ENCODE data around the gene RXFP1.

RXFP1 gene

DNA sequence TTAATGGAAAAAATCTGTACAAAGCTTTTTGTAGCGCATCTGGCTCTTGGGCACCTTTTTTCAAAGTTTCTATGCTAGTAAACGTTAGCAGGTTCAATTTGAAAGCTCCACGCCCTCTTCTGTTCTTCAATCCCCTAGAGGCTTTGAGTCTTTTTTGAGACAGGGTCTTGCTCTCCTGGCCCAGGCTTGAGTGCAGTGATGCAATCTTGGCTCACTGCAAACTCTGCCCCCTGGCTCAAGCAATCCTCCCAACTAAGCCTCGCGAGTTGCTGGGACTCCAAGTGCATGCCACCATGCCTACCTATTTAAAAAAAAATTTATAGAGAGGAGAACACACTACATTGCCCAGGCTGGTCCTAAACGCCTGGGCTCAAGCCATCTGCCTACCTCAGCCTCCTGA lies 9.2 kb downstream of the RXFP1 start:
- no peak for TF ChIP-seq JUND (IDR thresholded peaks at IDR 0.05; ENCODE audit: low read depth)
- in situ Hi-C loops (cut with HindIII; ENCODE audit: low pct_unique_long_range_greater_than_20kb, low sequenced_read_pairs), result no loop called here
- no peak for DNase-seq (ENCODE audit: low read depth in 1 of 2, low spot score in 1 of 2)

DNA sequence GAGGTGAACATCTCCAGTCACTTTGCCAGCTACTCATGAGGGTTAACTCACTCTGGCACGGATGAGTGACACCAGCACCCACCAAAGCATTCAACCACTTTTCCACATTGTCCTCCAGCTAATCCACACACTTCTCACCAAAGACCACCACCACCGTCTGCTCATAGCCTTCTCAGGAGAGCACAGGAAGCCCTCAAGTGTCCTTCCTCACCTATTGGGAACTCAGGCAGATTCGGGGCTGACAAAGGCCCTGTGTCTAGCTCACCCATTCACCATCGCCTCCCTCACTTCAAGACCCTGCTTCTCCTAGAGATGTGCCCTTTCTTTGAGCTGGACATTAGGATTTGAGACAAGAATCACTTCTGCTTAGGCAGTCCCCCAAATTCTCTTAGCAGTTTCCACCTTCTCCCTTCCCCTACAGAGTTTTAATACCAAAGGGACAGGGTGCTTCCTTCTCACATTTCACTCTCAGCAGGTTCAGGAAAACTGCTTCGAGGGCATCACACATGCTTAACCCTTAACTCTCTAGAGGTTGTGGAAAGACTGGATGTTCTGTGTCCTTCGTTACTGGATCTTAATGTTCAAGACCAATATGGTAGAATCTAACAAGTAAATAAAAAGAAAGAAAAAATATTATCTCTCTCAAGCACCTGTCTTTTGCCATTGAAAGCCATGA lies 11.0 kb downstream of the RXFP1 start:
- in situ Hi-C loops (cut with HindIII; ENCODE audit: low pct_unique_long_range_greater_than_20kb, low sequenced_read_pairs), result no loop called here

GRCh38 chr4:158534727-158535126 lies 13.0 kb downstream of the RXFP1 start:
- in situ Hi-C loops (cut with HindIII; ENCODE audit: low pct_unique_long_range_greater_than_20kb, low sequenced_read_pairs), result no loop called here
- DNase-seq (ENCODE audit: low read depth in 1 of 2, low spot score in 1 of 2), result no peak
- TF ChIP-seq JUND (IDR thresholded peaks at IDR 0.05; ENCODE audit: low read depth), result no peak

More for the DNA sequence above, 11.0 kb downstream of the RXFP1 start:
- no peak for DNase-seq (ENCODE audit: low read depth in 1 of 2, low spot score in 1 of 2)
- TF ChIP-seq JUND (IDR thresholded peaks at IDR 0.05; ENCODE audit: low read depth), result no peak

DNA sequence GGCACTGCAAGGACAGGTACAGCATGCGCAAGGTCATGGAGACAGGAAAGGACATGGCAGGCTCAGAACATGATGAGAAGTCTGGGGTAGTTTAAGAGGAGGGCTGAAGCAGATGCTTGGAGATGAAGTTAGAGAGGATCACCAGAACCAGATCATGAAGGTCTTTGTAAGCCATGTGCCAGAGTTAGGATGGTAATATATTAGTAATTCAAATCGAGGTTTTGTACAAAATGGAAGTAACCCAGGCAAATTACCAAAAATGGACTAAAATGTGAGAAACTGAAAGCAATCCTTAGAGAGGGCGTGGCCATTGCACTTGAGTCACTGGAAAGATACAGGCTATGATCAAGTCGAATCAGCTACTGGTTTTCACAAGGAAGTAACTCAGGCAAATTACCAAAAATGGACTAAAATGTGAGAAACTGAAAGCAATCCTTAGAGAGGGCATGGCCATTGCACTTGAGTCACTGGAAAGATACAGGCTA lies 13.5 kb downstream of the RXFP1 start:
- in situ Hi-C loops (cut with HindIII; ENCODE audit: low pct_unique_long_range_greater_than_20kb, low sequenced_read_pairs), result no loop called here
- no peak for TF ChIP-seq JUND (IDR thresholded peaks at IDR 0.05; ENCODE audit: low read depth)

GRCh38 chr4:158536833-158537232 lies 15.2 kb downstream of the RXFP1 start:
- no peak for TF ChIP-seq JUND (IDR thresholded peaks at IDR 0.05; ENCODE audit: low read depth)
- no peak for DNase-seq (ENCODE audit: low read depth in 1 of 2, low spot score in 1 of 2)
- in situ Hi-C loops (cut with HindIII; ENCODE audit: low pct_unique_long_range_greater_than_20kb, low sequenced_read_pairs), result no loop called here

More for the DNA sequence above, 13.5 kb downstream of the RXFP1 start:
- DNase-seq (ENCODE audit: low read depth in 1 of 2, low spot score in 1 of 2), result no peak

GRCh38 chr4:158538176-158538575 lies 16.5 kb downstream of the RXFP1 start:
- no peak for TF ChIP-seq JUND (IDR thresholded peaks at IDR 0.05; ENCODE audit: low read depth)
- DNase-seq (ENCODE audit: low read depth in 1 of 2, low spot score in 1 of 2), result no peak
- in situ Hi-C loops (cut with HindIII; ENCODE audit: low pct_unique_long_range_greater_than_20kb, low sequenced_read_pairs), result no loop called here

DNA sequence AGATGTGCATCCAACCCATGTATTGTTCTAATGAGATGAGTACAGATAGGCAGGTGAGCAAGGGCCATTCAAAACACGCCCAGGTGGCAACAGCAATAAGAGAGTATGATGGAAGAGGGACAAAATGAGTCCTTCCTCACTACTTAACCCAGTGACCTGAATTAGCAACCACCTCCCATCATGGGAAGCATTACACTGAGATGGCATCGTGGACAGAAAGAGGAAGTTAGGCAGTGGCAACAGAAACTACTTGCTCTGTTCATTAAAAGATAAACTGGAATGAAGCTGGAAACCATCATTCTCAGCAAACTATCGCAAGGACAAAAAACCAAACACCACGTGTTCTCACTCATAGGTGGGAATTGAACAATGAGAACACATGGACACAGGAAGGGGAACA lies 17.2 kb downstream of the RXFP1 start:
- in situ Hi-C loops (cut with HindIII; ENCODE audit: low pct_unique_long_range_greater_than_20kb, low sequenced_read_pairs), result no loop called here
- DNase-seq (ENCODE audit: low read depth in 1 of 2, low spot score in 1 of 2), result no peak
- TF ChIP-seq JUND (IDR thresholded peaks at IDR 0.05; ENCODE audit: low read depth), result no peak

DNA sequence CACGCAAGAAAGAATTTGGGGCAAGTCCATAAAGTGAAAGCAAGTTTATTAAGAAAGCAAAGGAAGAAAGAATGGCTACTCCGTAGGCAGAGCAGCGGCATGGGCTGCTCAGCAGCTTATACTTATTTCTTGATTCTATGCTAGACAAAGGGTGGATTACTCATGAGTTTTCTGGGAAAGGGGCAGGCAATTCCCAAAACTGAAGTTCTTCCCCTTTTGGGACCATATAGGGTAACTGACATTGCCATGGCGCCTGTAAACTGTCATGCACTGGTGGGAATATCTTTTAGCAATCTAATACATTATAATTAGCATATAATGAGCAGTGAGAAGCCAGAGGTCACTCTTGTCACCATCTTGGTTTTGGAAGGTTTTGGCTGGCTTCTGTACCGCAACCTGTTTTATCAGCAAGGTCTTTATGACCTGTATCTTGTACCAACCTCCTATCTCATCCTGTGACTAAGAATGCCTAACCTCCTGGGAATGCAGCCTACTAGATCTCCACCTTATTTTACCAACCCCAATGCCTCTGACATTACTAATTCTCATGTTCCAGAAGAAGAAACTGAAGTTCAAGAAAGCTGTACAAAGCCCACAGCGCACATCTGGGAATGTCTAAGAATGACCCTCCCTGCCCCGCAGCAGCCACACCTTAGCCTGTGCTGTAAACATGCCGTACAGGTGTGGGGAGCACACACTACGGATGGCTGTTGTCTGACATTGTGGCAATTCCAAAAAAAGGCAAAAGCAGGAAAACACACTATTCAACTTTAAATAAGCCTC lies 18.6 kb downstream of the RXFP1 start:
- in situ Hi-C loops (cut with HindIII; ENCODE audit: low pct_unique_long_range_greater_than_20kb, low sequenced_read_pairs), result no loop called here
- DNase-seq (ENCODE audit: low read depth in 1 of 2, low spot score in 1 of 2), result no peak
- no peak for TF ChIP-seq JUND (IDR thresholded peaks at IDR 0.05; ENCODE audit: low read depth)

DNA sequence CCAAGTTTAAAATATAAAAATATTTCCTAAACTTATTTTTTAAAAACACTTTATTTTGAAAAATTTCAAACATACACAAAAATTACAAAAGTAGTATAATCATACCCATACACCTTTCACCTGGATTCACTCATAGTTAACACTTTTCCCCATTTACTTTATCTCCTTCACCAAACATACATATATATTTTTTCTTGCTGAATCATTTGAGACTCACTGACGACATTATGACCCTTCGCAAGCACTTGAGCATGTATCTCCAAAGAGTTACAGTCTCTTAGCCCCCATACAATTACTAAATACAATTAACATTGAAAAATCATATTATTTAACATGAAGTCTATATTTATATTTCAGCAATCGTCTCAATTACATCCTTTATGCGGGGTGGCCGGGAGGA lies 19.8 kb downstream of the RXFP1 start:
- in situ Hi-C loops (cut with HindIII; ENCODE audit: low pct_unique_long_range_greater_than_20kb, low sequenced_read_pairs), result no loop called here
- TF ChIP-seq JUND (IDR thresholded peaks at IDR 0.05; ENCODE audit: low read depth), result no peak
- DNase-seq (ENCODE audit: low read depth in 1 of 2, low spot score in 1 of 2), result no peak

GRCh38 chr4:158543191-158543590 lies 21.5 kb downstream of the RXFP1 start:
- TF ChIP-seq JUND (IDR thresholded peaks at IDR 0.05; ENCODE audit: low read depth), result no peak
- DNase-seq (ENCODE audit: low read depth in 1 of 2, low spot score in 1 of 2), result peak in 1 of 2 experiments; percentile 52
- in situ Hi-C loops (cut with HindIII; ENCODE audit: low pct_unique_long_range_greater_than_20kb, low sequenced_read_pairs), result no loop called here

GRCh38 chr4:158544141-158544540 lies 22.5 kb downstream of the RXFP1 start:
- no peak for TF ChIP-seq JUND (IDR thresholded peaks at IDR 0.05; ENCODE audit: low read depth)
- in situ Hi-C loops (cut with HindIII; ENCODE audit: low pct_unique_long_range_greater_than_20kb, low sequenced_read_pairs), result no loop called here
- DNase-seq (ENCODE audit: low read depth in 1 of 2, low spot score in 1 of 2), result no peak

DNA sequence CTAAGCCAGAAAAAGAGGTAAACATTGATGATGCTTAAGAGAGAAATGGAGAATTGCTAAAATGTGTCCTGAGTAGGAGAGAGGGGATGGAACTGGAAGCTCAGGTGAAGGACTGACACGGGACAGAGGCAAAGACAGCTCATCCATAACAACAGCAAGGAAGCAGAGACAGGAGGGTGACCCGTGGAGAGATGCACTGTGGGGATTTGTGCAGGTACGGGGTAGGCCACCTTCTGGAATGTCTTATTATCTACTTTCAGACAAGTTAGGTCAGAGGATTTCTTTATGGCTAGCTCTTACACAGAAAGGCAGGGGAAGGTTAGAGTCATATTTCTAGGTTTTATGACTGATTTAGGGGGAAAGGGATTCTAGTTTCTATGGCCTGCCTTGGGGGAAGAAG lies 31.7 kb downstream of the RXFP1 start:
- TF ChIP-seq JUND (IDR thresholded peaks at IDR 0.05; ENCODE audit: low read depth), result no peak
- no peak for DNase-seq (ENCODE audit: low read depth in 1 of 2, low spot score in 1 of 2)
- in situ Hi-C loops (cut with HindIII; ENCODE audit: low pct_unique_long_range_greater_than_20kb, low sequenced_read_pairs), result no loop called here

GRCh38 chr4:158560284-158560683 lies 38.6 kb downstream of the RXFP1 start:
- no peak for TF ChIP-seq JUND (IDR thresholded peaks at IDR 0.05; ENCODE audit: low read depth)
- in situ Hi-C loops (cut with HindIII; ENCODE audit: low pct_unique_long_range_greater_than_20kb, low sequenced_read_pairs), result no loop called here
- DNase-seq (ENCODE audit: low read depth in 1 of 2, low spot score in 1 of 2), result no peak

Data from T47D (cell line).